ENCODE data around the gene IRX5.

IRX5 gene

DNA sequence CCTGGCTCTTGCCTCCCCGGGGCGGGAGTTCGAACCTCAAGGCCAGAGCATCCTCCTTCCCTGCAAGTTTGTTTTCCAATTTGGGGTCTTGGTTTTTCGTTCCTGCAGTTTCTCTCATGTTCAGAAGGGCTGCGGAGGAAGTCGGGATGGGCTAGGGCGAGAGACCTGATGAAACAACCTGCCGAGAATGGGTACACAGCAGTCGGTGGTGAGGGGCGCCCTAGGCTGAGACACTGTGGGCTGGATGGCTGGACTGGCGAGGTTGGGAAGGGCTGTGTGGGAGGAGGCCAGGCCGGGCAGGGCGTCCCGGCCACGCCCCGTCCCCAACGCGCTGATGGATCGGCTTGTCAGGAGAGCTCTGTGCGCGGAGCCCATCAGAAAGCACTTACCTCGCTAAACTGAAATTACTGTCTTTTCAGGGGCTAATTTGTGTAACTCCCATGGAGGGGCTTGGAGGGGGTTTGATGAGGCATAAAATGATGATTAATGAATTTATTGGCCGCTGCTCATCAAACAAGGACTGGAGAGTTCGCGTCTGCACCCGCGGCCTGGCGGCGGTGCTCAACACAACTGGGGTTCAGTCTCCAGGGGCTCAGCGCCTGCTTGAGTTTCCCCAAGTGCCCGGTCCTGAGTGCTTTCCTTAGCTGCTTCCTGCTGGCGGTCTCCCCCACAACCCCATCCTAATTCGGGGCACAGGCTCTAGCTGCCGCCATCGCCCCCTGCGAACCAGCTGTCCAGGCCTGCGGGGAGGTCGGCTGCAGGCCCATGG lies 9.0 kb downstream of the IRX5 start:
- TF ChIP-seq, protein P1, sequence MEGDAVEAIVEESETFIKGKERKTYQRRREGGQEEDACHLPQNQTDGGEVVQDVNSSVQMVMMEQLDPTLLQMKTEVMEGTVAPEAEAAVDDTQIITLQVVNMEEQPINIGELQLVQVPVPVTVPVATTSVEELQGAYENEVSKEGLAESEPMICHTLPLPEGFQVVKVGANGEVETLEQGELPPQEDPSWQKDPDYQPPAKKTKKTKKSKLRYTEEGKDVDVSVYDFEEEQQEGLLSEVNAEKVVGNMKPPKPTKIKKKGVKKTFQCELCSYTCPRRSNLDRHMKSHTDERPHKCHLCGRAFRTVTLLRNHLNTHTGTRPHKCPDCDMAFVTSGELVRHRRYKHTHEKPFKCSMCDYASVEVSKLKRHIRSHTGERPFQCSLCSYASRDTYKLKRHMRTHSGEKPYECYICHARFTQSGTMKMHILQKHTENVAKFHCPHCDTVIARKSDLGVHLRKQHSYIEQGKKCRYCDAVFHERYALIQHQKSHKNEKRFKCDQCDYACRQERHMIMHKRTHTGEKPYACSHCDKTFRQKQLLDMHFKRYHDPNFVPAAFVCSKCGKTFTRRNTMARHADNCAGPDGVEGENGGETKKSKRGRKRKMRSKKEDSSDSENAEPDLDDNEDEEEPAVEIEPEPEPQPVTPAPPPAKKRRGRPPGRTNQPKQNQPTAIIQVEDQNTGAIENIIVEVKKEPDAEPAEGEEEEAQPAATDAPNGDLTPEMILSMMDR (conservative IDR thresholded peaks at IDR 0.05; ENCODE audit: low read depth, low read length) = no peak
- H3K4me3 ChIP-seq (ENCODE audit: low read length) = no peak overlapping the region
- no peak for DNase-seq (ENCODE audit: low read depth)

DNA sequence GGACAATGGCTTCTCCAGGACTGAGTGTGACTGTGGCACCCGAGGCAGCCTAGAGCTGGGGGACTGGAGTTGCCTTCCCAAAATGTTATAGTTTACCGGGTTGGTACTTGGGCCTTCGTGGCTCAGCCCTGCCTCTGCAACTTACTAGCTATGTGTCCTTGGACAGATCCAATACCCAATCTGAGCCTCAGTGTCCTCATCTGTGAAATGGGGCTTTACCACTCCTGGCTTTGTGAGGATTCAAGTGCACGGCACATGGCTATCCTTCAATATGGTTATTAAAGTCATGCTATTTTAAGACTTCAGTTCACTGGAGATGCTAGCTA lies 9.6 kb downstream of the IRX5 start:
- TF ChIP-seq, protein P1 (conservative IDR thresholded peaks at IDR 0.05; ENCODE audit: low read depth, low read length) = no peak
- no peak overlapping the region for H3K4me3 ChIP-seq (ENCODE audit: low read length)

DNA sequence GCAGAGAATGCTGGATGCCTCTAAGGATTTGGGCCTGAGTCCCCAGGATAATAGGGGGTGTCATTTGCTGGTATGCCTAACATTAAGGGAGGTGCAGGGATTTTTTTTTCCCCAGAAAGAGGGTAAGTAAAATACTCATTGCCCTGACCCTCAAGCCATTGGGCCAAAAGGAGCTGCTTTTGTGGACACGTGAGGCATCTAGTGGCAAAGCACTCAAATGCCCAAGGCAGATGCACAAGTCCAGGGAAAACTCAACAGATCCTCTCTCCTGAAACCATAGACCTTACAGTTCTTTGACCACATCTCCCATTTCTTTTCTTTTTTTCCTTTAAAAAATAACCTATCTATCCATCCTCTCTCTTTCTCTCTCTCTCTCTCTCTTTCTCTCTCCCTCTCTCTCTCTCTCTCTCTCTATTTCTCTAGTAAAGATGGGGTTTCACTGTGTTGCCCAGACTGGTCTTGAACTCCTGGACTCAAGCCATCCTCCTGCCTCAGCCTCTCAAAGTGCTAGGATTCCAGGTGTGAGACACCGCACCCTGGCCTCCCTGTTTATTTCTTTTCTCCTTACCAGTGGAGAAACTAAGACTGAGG lies 11.8 kb downstream of the IRX5 start:
- no peak for DNase-seq (ENCODE audit: low read depth)
- TF ChIP-seq, protein P1 (conservative IDR thresholded peaks at IDR 0.05; ENCODE audit: low read depth, low read length) = no peak
- no peak overlapping the region for H3K4me3 ChIP-seq (ENCODE audit: low read length)

More for the DNA sequence above, 9.6 kb downstream of the IRX5 start:
- DNase-seq (ENCODE audit: low read depth) = no peak

DNA sequence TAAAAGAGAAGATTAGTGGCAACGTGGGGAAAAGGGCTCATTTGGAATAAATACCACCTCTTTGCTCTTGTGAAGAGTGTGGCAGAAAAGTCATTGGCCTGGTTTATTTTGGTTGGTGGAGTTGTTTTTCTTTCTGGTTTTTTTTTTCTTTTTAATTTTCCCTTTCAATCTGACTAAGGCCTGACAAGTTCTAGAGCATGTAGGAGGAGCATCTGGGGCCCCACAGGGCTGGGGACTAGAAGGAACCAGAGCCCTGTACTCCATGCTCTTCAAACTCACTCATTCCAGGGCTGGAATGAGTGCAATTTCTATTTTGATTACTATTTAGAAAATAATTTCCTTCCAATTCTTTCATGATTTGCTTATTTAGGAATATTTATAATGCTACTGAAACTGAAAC lies 13.3 kb downstream of the IRX5 start:
- no peak overlapping the region for H3K4me3 ChIP-seq (ENCODE audit: low read length)
- DNase-seq (ENCODE audit: low read depth) = no peak
- TF ChIP-seq, protein P1 (conservative IDR thresholded peaks at IDR 0.05; ENCODE audit: low read depth, low read length) = no peak

DNA sequence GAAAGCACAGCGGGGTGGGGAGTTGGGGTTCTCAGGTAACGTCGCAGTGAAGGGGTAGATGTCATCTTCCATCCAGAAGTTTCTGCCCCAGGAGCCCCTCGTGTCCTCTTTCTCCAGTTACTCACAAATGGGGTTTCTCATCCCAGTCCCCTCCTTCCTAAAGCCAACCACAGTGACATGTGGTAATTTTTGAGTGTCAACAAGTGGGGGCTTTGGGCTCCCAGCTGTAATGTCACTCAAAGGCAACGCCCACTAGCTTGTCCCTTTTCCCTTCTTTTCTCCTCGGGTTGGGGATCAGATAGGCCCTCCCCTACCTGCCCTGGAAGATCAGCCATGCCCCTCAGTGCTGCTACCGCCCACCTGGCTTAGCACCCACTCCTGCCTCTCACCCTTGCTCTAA lies 14.4 kb downstream of the IRX5 start:
- TF ChIP-seq, protein P1 (conservative IDR thresholded peaks at IDR 0.05; ENCODE audit: low read depth, low read length) = no peak
- no peak for DNase-seq (ENCODE audit: low read depth)

DNA sequence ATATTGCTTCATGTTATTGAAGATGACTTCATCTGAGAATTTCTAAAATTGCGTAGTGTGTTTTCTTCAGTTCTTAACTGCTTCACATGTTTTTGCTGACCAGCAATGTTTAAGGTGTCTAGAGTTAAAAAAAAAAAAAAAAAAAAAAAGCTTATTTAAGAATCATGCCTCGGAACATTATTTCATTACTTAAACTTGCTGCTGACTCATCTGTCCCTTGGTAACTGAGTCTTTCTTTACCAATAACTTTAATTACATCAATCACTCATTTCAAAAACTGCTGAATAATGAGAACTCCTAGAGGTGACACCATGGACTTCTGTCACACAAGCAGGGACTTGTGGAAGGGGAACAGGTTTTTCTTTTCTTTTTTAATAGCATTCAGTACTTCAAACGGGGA lies 16.2 kb downstream of the IRX5 start:
- H3K4me3 ChIP-seq (ENCODE audit: low read length) = no peak overlapping the region
- no peak for DNase-seq (ENCODE audit: low read depth)
- TF ChIP-seq, protein P1 (conservative IDR thresholded peaks at IDR 0.05; ENCODE audit: low read depth, low read length) = no peak

More for the DNA sequence above, 14.4 kb downstream of the IRX5 start:
- no peak overlapping the region for H3K4me3 ChIP-seq (ENCODE audit: low read length)

DNA sequence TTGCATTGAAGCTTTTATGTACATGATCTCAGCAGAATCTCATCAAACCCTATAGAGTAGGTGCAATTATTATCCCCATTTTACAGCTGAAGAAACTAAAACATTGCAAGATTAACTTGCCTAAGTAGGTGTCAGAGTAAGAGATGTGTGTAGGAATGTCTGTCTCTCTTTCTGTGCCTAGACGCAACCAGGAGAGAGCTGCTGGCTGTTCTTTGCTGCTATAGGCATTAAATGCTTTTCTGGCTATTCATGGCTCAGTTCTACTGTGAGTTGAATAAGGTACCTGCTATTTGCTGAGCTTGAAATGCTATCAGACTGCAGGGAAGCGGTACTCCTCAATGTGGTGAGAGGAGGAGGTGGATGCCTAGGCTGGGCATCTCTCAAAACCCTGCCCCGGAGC lies 17.0 kb downstream of the IRX5 start:
- no peak overlapping the region for H3K4me3 ChIP-seq (ENCODE audit: low read length)
- TF ChIP-seq, protein P1 (conservative IDR thresholded peaks at IDR 0.05; ENCODE audit: low read depth, low read length) = no peak
- no peak for DNase-seq (ENCODE audit: low read depth)

Measured in retinal pigment epithelial cell (primary cell).